ENCODE measurements around the gene BRD8.
"Not testable (repeated sequence)": the region's sequence is repeated elsewhere in the genome, so short reads cannot be mapped to it uniquely, and the experiment has no call there.

Gene BRD8

GRCh38 chr5:138178516-138179276, at the start of gene BRD8, which contains the start of gene KIF20A:
Gene BRD8, minus strand, starts transcription at chr5:138178630. Its CDS starts 16 bp downstream, at chr5:138178614.
Gene KIF20A, plus strand, starts transcription at chr5:138179112. Its CDS starts 569 bp downstream, at chr5:138179681.
- peak; percentile 98 for DNase-seq (ENCODE audit: low spot score)

GRCh38 chr5:138226910-138227309, 48.5 kb upstream of the BRD8 start:
- DNase-seq (ENCODE audit: low spot score): no peak

DNA sequence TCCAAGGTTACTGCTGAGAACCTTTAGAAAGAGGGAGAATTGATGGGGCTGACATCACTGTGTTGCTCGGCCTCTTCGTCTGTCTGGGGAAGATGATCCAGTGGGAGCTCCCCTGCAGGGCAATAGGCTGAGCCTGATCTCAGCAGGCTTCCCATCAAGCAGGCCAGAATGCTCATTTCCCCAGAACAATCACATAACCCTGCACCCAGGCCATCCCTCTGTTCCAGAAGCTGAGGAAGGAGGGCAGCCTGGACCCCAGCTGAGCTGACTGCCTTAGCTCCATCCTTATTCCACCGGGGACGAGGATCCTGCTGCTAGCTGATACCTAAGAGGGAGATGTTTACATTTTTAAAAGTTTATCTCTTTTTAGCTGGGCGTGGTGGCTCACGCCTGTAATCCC, 46.3 kb upstream of the BRD8 start:
- no peak for DNase-seq (ENCODE audit: low spot score)

DNA sequence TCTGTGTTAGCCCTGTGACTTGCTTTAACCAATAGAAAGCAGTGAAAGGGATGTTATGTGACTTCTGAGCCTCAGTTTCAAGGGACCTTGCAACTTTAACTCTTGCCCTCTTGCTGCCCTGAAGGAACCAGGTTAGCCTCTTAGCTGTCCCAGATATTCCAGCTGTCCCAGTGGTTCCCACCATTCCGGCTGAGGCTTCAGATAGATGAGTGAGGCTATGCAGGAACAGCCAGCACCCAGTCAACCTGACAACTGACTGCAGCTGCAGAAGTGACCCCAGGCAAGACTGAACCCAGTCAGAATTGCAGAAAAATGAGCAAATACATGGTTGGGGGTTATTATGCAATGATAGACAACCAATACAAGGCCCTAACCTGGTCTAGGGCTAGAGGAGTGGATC, 45.1 kb upstream of the BRD8 start:
- no peak for DNase-seq (ENCODE audit: low spot score)

GRCh38 chr5:138216799-138217198, 38.4 kb upstream of the BRD8 start:
- no peak for DNase-seq (ENCODE audit: low spot score)

- peak; percentile 99 for DNase-seq (ENCODE audit: low spot score)
Observed at GRCh38 chr5:138213161-138214029, 35.0 kb upstream of the BRD8 start, which contains the start of gene CDC23. Gene CDC23, minus strand, starts transcription at chr5:138213323. Its CDS starts 11 bp downstream, at chr5:138213312.

DNA sequence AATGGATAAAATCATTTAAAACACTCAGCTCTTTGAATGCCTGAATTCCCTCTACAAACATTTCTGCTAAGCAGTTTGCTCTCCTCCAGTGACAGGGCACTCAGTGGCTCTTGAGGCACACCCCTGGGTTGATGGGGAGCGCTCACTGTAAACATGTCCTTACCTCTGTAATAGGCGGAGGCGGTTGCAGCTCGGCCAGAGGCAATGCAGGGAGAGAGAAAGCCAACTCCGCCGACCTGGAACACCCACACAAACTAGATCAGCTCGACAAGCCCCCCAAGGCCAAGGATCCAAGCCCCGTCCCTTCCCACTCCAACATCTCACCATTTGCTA, 34.4 kb upstream of the BRD8 start:
- no peak for DNase-seq (ENCODE audit: low spot score)

- DNase-seq (ENCODE audit: low spot score): no peak
Observed at GRCh38 chr5:138210985-138211384, 32.6 kb upstream of the BRD8 start.

DNA sequence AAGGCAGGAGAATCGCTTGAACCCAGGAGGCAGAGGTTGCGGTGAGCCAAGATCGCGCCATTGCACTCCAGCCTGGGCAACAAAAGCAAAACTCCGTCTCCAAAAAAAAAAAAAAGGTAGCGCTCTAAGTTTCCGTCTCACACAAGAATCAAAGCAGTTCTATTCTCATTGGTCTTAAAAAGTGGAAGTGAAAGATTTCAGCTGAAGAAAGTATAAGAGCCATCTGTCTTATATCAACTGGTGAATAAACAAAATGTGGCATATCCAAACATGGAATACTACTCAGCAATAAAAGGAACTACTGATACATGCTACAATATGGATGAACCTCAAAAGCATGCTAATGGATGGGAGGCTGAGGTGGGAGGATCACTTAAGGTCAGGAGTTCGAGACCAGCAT, 15.4 kb upstream of the BRD8 start:
- DNase-seq (ENCODE audit: low spot score): not testable (repeated sequence)

DNA sequence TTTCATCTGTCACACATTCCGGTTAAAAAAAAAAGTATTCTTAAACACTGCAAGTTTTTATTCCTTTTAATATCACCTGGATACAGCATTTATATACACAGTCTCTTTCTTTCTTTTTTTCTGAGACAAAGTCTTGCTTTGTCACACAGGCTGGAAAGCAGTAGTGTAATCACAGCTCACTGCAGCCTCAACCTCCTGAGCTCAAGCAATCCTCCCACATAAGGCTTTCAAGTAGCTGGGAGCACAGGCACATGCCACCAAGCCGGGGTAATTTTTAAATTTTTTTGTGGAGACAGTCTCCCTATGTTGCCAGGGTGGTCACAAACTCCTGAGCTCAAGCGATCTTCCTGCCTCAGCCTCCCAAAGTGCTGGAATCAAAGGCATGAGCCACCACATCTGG, 14.4 kb upstream of the BRD8 start:
- DNase-seq (ENCODE audit: low spot score): no peak

GRCh38 chr5:138188626-138189025, 10.2 kb upstream of the BRD8 start:
- no peak for DNase-seq (ENCODE audit: low spot score)

DNA sequence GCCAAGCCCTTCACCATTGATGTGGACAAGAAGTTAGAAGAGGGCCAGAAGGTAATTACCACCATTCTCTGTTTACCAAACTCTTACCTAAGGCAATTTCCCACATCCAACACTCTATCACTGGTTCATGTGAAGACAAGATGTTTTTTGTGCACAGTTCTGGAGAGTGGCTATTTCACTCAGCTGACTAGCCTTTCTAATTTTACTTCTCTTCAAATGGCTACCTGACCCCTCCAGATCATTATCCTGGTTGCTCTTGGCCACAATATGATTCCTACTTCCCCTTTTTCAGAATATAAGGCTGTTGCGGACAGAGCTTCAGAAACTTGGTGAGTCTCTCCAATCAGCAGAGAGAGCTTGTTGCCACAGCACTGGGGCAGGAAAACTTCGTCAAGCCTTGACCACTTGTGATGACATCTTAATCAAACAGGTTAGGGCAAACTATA, 7.6 kb upstream of the BRD8 start:
- no peak for DNase-seq (ENCODE audit: low spot score)

DNA sequence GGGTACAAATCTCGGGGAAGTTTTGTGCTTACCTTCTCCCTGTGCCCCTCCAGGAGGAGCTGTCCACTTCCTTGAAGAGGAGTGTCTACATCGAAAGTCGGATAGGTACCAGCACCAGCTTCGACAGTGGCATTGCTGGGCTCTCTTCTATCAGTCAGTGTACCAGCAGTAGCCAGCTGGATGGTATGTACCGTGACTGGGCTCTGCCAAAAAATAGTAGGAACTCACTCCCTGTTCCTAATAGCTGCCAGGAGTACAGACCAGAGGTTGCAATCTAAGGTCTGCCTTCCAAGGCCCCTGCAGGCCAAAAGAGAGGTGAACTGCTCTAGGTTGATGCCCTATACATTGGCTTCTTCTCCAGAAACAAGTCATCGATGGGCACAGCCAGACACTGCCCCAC, 4.4 kb upstream of the BRD8 start:
- DNase-seq (ENCODE audit: low spot score): no peak

DNA sequence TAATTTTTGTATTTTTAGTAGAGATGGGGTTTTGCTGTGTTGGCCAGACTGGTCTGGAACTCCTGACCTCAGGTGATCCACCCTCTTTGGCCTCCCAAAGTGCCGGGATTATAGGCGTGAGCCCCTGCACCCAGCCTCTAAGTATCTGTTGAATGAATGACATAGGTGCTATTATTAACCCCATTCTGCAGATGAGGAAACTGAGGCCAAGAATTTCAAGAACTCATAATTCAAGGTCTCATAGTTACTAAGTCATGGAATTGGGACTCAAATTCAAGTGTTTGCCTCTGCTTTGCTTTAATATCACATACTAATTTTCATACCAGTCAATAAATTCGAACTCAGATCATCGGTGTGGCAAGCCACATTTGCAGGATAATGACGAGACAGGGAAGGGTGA, 2.4 kb upstream of the BRD8 start:
- DNase-seq (ENCODE audit: low spot score): no peak

DNA sequence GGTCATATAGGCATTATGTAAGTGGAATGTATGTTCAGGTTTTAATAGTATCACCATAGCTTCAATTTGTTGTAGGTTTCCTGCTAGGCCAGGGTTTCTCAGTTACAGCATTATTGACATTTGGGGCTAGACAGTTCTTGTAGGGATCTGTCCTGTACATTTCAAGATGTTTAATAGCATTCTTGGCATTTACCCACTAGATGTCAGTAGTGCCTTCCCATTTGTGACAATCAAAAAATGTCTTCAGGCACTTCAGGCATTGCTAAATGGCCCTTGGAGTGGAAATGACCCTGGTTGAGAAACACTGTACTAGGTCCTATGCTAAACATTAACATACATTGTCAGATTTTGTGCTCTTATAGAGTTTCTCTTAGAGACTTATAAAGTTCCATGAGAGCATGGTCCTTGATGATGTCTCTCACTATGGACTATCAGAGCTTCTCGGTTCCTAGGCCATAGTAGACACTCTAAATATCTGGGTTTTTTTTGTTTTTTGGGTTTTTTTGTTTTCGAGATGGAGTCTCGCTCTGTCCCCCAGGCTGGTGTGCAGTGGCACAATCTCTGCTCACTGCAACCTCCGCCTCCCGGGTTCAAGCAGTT, 1.9 kb upstream of the BRD8 start:
- peak; percentile 67 for DNase-seq (ENCODE audit: low spot score)

DNA sequence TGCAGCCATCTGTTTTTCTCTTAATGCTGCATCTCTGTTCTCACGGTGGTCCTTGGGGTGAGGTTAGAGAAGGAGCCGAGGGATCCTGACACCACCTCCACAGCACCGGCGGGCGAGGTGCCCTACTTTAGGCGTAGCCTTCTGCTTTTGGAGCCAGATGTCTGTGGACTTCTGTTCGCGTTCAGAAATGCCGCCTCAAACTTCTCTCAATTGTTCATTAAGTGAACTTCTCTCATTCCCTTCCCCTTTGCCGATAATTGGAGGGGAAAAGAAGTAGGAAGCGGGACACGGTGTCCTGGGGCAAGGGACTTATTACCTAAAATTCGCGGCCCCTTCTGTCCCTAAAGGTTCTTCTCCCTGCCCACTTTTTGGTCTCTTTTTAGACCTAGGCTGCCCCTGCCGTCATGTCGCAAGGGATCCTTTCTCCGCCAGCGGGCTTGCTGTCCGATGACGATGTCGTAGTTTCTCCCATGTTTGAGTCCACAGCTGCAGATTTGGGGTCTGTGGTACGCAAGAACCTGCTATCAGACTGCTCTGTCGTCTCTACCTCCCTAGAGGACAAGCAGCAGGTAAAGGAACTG, 937 bp upstream of the BRD8 start:
- no peak for DNase-seq (ENCODE audit: low spot score)

DNA sequence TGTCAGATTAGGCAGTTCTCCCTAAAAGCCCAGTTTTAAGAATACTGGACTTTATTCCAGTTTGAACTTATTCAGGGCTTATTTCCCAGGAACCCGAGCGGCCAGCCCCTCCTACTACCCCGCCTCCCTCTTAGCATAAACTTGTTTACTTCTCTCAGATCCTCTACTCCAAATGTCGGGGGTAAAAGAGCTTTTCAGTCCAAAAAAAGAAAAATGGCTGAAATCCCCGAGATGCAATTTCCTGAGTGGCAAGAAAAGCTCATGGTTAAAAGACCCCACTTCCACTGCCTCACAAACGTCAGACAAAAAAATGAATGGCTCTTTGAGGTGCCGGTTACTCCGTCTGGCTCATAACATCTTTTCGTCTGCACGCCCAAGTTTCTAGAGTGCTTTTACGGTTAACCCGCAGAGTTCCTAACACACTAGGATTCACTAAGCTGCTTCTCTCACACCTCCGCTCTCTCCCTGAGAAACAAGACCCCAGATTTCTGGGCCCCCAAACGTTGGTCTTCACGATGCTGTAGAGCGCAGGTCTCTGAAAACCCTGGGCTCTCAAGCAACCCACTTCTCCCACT, 402 bp downstream of the BRD8 start:
- peak; percentile 58 for DNase-seq (ENCODE audit: low spot score)

DNA sequence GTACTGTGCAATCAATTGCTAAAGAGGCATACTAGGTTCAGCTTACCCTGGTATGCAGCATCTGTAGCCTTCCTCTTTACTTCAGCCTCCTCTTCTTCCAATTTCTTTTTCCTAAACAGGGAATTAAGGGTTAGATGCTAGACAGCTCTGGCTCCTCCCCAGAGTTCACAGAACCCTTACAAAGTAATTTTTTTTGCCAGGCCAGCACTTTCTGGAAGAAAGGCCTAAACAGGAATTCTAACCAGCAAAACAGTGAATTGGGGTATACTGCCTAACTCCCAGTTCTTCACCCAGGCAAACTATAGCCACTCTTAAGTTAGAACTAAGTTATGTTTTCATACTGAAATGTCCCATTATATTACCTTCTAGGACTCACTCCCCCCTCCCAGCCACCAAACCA, 8.1 kb downstream of the BRD8 start:
- DNase-seq (ENCODE audit: low spot score): no peak

GRCh38 chr5:138169124-138169523, 9.3 kb downstream of the BRD8 start:
- no peak for DNase-seq (ENCODE audit: low spot score)

DNA sequence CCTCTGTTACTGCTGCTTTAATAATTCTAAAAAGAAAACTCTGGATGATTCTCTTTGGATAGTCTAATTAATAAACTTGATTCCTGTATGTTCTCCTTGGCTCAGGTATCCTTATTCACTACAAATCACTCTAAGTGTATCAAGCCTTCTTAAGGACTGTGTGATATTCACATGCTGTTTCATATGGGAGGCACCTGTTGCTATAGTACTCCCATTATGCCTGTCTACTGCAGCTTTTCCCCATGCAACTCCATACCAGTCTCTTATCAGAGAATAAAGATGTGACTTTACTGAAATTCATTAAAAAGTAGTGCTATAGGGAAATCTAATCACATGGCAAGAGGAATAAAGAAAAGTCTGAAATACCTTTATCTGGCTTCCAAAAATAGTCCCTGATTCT, 14.7 kb downstream of the BRD8 start:
- DNase-seq (ENCODE audit: low spot score): no peak

- DNase-seq (ENCODE audit: low spot score): no peak
Observed at GRCh38 chr5:138160706-138161105, 17.7 kb downstream of the BRD8 start.

DNA sequence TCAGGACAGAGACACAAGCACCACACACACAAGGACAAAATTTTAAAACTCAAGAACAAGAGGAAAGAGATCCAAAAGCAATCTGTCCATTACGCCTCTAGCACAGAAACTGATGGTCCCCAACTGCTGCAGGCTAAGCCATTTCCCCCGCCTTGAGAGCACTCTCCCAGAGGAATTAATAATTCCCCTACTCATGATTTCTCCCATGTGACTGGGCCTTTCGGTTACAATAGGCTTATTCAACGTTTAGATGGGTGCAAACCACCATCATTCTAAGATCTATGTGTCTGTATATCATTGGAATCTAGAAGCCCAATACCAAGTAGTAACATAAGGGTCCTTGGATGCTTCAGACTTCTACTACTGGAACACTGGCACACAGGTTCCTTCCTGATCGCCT, 18.8 kb downstream of the BRD8 start:
- no peak for DNase-seq (ENCODE audit: low spot score)

Measured in cerebellar cortex (tissue), 1 donor.